ENCODE measurements around the gene SSX2IP. TPM values are rescaled to one million over a fixed set of nuclear protein-coding genes. Genes with fewer than 3 reads are reported as not detected.
"Not testable (repeated sequence)": the region's sequence is repeated elsewhere in the genome, so short reads cannot be mapped to it uniquely, and the experiment has no call there.

Gene SSX2IP, protein sequence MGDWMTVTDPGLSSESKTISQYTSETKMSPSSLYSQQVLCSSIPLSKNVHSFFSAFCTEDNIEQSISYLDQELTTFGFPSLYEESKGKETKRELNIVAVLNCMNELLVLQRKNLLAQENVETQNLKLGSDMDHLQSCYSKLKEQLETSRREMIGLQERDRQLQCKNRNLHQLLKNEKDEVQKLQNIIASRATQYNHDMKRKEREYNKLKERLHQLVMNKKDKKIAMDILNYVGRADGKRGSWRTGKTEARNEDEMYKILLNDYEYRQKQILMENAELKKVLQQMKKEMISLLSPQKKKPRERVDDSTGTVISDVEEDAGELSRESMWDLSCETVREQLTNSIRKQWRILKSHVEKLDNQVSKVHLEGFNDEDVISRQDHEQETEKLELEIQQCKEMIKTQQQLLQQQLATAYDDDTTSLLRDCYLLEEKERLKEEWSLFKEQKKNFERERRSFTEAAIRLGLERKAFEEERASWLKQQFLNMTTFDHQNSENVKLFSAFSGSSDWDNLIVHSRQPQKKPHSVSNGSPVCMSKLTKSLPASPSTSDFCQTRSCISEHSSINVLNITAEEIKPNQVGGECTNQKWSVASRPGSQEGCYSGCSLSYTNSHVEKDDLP
- polyA plus RNA-seq (ENCODE audit: insufficient read length in 3 of 3) = 10 to 100 TPM; 35.1 to 46.9 (median 39.3) TPM
- long read RNA-seq, donor 1, full-length matches to known transcripts = 2 of 7 reads
- long read RNA-seq, donor 1, partial matches to known transcripts = 5 of 7 reads
- long read RNA-seq, donor 1, other reads (novel, unspliced or antisense) = 0 of 7 reads
- long read RNA-seq, donor 2, full-length matches to known transcripts = 2 of 2 reads
- long read RNA-seq, donor 2, partial matches to known transcripts = 0 of 2 reads
- long read RNA-seq, donor 2, other reads (novel, unspliced or antisense) = 0 of 2 reads
- long read RNA-seq, donor 3, full-length matches to known transcripts = 2 of 2 reads
- long read RNA-seq, donor 3, partial matches to known transcripts = 0 of 2 reads
- long read RNA-seq, donor 3, other reads (novel, unspliced or antisense) = 0 of 2 reads
- long read RNA-seq, donor 4, full-length matches to known transcripts = 3 of 3 reads
- long read RNA-seq, donor 4, partial matches to known transcripts = 0 of 3 reads
- long read RNA-seq, donor 4, other reads (novel, unspliced or antisense) = 0 of 3 reads
- long read RNA-seq, donor 5 = 0 reads
- long read RNA-seq, donor 6, partial matches to known transcripts = 0 of 2 reads
- long read RNA-seq, donor 6, other reads (novel, unspliced or antisense) = 0 of 2 reads
- long read RNA-seq, donor 7, partial matches to known transcripts = 7 of 7 reads
- long read RNA-seq, donor 7, other reads (novel, unspliced or antisense) = 0 of 7 reads
- long read RNA-seq, donor 8, full-length matches to known transcripts = 5 of 12 reads
- long read RNA-seq, donor 8, partial matches to known transcripts = 7 of 12 reads
- long read RNA-seq, donor 8, other reads (novel, unspliced or antisense) = 0 of 12 reads
- long read RNA-seq, donor 9, full-length matches to known transcripts = 3 of 3 reads
- long read RNA-seq, donor 9, partial matches to known transcripts = 0 of 3 reads
- long read RNA-seq, donor 9, other reads (novel, unspliced or antisense) = 0 of 3 reads
- long read RNA-seq, donor 10, full-length matches to known transcripts = 3 of 10 reads
- long read RNA-seq, donor 10, partial matches to known transcripts = 7 of 10 reads
- long read RNA-seq, donor 10, other reads (novel, unspliced or antisense) = 0 of 10 reads
- long read RNA-seq, donor 11, full-length matches to known transcripts = 2 of 2 reads
- long read RNA-seq, donor 11, partial matches to known transcripts = 0 of 2 reads
- long read RNA-seq, donor 11, other reads (novel, unspliced or antisense) = 0 of 2 reads
- long read RNA-seq, donor 12, full-length matches to known transcripts = 1 of 1 reads
- long read RNA-seq, donor 12, partial matches to known transcripts = 0 of 1 reads
- long read RNA-seq, donor 12, other reads (novel, unspliced or antisense) = 0 of 1 reads
- long read RNA-seq, donor 13, full-length matches to known transcripts = 3 of 15 reads
- long read RNA-seq, donor 13, partial matches to known transcripts = 12 of 15 reads
- long read RNA-seq, donor 13, other reads (novel, unspliced or antisense) = 0 of 15 reads
- long read RNA-seq, donor 14, full-length matches to known transcripts = 1 of 1 reads
- long read RNA-seq, donor 14, partial matches to known transcripts = 0 of 1 reads
- long read RNA-seq, donor 14, other reads (novel, unspliced or antisense) = 0 of 1 reads
- long read RNA-seq, donor 15, full-length matches to known transcripts = 2 of 2 reads
- long read RNA-seq, donor 15, partial matches to known transcripts = 0 of 2 reads
- long read RNA-seq, donor 15, other reads (novel, unspliced or antisense) = 0 of 2 reads
- long read RNA-seq, donor 16, full-length matches to known transcripts = 3 of 16 reads
- long read RNA-seq, donor 16, partial matches to known transcripts = 13 of 16 reads
- long read RNA-seq, donor 16, other reads (novel, unspliced or antisense) = 0 of 16 reads

DNA sequence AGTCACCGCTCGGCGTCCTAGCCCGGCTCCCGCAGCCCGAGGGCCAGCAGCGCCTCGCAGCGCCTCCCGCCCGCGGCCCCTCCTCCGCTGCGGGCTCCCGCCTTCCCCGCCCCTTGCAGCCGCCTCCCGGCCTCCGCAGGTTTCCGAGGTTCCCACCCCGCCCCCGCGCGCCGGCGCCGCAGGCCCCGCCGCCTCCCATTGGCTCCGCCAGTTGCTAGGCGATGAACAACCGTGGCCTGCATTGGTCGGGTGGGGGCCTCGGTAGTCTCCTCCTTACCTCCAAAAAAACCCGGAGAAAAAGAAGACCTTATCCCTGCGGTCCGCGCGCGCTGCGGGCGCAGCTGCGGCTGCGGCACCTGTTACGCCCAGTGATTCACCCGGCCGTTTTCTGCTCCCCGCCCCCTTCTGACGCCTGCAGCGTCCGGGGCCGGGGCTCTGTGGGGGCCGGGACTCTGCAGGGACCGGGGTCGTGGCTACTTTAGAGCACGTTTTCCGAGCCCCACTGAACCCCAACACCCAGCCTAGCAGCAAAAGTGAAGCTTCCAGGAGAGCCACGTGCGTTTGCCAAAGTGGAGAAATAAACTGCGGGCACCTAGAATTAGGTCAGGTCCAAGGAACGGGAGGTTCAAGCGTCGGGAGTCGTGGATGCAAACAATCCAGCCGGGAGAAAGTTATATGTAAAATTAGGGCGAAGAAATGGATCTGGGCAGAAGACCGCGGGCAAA is at the start of gene SSX2IP:
TSS of gene SSX2IP (minus strand) at position 65 of the 725 bp plus-strand sequence. CDS start 19,242 bp downstream, outside the sequence.
- DNase-seq (ENCODE audit: extremely low read depth in 1 of 11, low read depth in 9 of 11, low spot score in 4 of 11) = peak; percentile 89 to 96 (median 93)

GRCh38 chr1:84738237-84738636 is 48.0 kb upstream of the SSX2IP start:
- no peak for DNase-seq (ENCODE audit: extremely low read depth in 1 of 11, low read depth in 9 of 11, low spot score in 4 of 11)

GRCh38 chr1:84737590-84737989 is 47.3 kb upstream of the SSX2IP start:
- DNase-seq (ENCODE audit: extremely low read depth in 1 of 11, low read depth in 9 of 11, low spot score in 4 of 11) = no peak

DNA sequence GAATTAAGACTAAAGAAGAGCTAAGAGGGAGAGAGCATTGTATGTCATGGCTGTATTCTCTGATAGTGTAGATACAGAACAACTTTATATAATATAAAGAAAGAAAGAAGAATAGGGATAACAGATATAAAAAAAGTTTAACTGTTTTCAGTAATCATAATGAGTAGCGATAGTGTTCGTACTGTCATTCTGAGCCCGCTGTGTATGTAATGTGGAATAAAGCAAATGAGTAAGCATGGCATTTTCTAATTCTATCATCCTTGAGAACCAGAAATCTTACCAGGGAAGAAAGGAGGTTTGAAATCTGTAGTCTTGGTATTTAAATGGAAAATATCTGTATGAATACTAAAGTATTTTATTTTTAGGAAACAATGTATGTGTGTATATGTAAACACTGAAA is 46.7 kb upstream of the SSX2IP start:
- no peak for DNase-seq (ENCODE audit: extremely low read depth in 1 of 11, low read depth in 9 of 11, low spot score in 4 of 11)

GRCh38 chr1:84736445-84736844 is 46.2 kb upstream of the SSX2IP start:
- no peak for DNase-seq (ENCODE audit: extremely low read depth in 1 of 11, low read depth in 9 of 11, low spot score in 4 of 11)

GRCh38 chr1:84735483-84735882 is 45.2 kb upstream of the SSX2IP start:
- no peak for DNase-seq (ENCODE audit: extremely low read depth in 1 of 11, low read depth in 9 of 11, low spot score in 4 of 11)

- DNase-seq (ENCODE audit: extremely low read depth in 1 of 11, low read depth in 9 of 11, low spot score in 4 of 11) = no peak
Measured at GRCh38 chr1:84732520-84732919, 42.3 kb upstream of the SSX2IP start.

DNA sequence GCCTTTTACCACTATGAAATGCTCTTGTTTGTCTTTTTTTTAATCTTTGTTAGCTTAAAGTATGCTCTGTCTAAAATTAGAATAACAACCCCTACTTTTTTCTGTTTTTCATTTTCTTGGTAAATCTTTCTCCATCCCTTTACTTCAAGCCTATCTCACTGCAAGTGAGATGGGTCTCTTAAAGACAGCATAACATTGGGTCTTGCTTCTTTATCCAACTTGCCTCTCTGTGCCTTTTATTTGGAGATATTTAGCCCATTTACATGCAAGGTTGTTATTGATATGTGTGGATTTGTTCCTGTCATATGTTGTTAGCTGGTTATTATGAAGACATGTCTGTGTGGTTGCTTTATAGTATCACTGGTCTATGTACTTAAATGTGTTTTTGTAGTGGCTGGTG is 41.3 kb upstream of the SSX2IP start:
- no peak for DNase-seq (ENCODE audit: extremely low read depth in 1 of 11, low read depth in 9 of 11, low spot score in 4 of 11)

DNA sequence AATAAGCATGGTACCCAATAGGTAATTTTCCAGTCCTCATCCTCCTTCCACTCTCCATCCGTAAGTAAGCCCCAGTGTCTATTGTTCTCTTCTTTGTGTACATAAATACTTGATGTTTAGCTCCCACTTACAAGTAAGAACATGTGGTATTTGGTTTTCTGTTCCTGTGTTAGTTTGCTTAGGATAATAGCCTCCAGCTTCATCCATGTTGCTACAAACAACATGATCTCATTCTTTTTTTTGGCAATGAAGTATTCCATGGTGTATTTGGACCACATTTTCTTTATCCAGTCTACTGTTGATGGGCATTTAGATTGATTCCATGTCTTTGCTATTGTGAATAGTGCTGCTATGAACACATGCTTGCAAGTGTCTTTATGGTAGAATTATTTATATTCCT is 37.5 kb upstream of the SSX2IP start:
- DNase-seq (ENCODE audit: extremely low read depth in 1 of 11, low read depth in 9 of 11, low spot score in 4 of 11) = not testable (repeated sequence)

GRCh38 chr1:84726593-84727499 is 36.6 kb upstream of the SSX2IP start:
- DNase-seq (ENCODE audit: extremely low read depth in 1 of 11, low read depth in 9 of 11, low spot score in 4 of 11) = no peak

- no peak for DNase-seq (ENCODE audit: extremely low read depth in 1 of 11, low read depth in 9 of 11, low spot score in 4 of 11)
Measured at GRCh38 chr1:84724128-84724860, 34.0 kb upstream of the SSX2IP start.

GRCh38 chr1:84722794-84723193 is 32.5 kb upstream of the SSX2IP start:
- DNase-seq (ENCODE audit: extremely low read depth in 1 of 11, low read depth in 9 of 11, low spot score in 4 of 11) = no peak

DNA sequence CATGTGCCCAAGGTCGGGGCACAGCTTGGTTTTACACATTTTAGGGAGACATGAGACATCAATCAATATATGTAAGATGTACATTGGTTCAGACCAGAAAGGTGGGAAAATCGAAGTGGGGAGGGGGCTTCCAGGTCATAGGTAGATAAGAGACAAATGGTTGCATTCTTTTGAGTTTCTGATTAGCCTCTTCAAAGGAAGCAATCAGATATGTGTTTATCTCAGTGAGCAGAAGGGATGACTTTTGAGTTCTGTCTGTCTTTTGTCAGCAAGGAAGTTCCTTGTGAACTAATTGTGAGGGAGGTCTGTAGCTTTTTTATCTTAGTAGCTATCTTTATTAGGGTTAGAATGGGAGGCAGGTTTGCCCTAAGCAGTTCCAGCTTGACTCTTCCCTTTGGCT is 31.6 kb upstream of the SSX2IP start:
- not testable (repeated sequence) for DNase-seq (ENCODE audit: extremely low read depth in 1 of 11, low read depth in 9 of 11, low spot score in 4 of 11)

- no peak for DNase-seq (ENCODE audit: extremely low read depth in 1 of 11, low read depth in 9 of 11, low spot score in 4 of 11)
Measured at GRCh38 chr1:84721152-84721551, 30.9 kb upstream of the SSX2IP start.
